A549 (cell line): ENCODE data around the gene CCDC78.

Experiments used
- CTCF ChIP-seq: fragments of >200 bp; sonication (Bioruptor Twin); formaldehyde crosslinking; IDR thresholded peaks from 3 replicates; pipeline ENCODE4 v1.5.1; 2016
- KDM1A ChIP-seq: fragments of 200-600 bp; sonication (generic); IDR thresholded peaks from 2 replicates; pipeline ENCODE4 v1.6.1; 2016; ENCODE audit warnings: low read depth, mild to moderate bottlenecking
- MYC ChIP-seq: IDR thresholded peaks from 2 replicates; pipeline ENCODE4 v1.6.1; 2012; ENCODE audit warnings: mild to moderate bottlenecking, inconsistent platforms, low read length, improper control_type of control experiment, borderline replicate concordance
- POLR2A ChIP-seq: IDR thresholded peaks from 2 replicates; pipeline ENCODE4 v1.6.1; 2012; ENCODE audit warnings: mild to moderate bottlenecking, low read length
- RNF2 ChIP-seq: fragments of 200-600 bp; sonication (generic); IDR thresholded peaks from 2 replicates; pipeline ENCODE4 v1.6.1; 2016; ENCODE audit warnings: low read depth, mild to moderate bottlenecking, antibody characterized with exemption, moderate library complexity, borderline replicate concordance
- SMC3 ChIP-seq: fragments of >200 bp; sonication (Bioruptor Twin); formaldehyde crosslinking; IDR thresholded peaks from 3 replicates; pipeline ENCODE4 v1.6.1; 2018; ENCODE audit warnings: inconsistent platforms

- TF ChIP-seq CTCF, result no peak
- no peak for TF ChIP-seq KDM1A
- no peak for TF ChIP-seq SMC3
- TF ChIP-seq RNF2, result no peak
- TF ChIP-seq MYC, result no peak
- TF ChIP-seq POLR2A, result no peak
These were observed 34.5 kb upstream of the CCDC78 start, which contains the start of gene MSLN for GRCh38 chr16:760545-761343.
